Activated CD4-positive, alpha-beta T cell treated with anti-CD3 and anti-CD28 coated beads, Interleukin-2, amount 50 U/mL, for 1 hour (primary cell): ENCODE data around the gene ATG9A.
"Not testable (repeated sequence)": the region's sequence is repeated elsewhere in the genome, so short reads cannot be mapped to it uniquely, and the experiment has no call there.

Source experiments
- DNase-seq: peaks from one replicate; pipeline ENCODE4 v3.0.0-alpha.2; 2020

The ATG9A gene

DNA sequence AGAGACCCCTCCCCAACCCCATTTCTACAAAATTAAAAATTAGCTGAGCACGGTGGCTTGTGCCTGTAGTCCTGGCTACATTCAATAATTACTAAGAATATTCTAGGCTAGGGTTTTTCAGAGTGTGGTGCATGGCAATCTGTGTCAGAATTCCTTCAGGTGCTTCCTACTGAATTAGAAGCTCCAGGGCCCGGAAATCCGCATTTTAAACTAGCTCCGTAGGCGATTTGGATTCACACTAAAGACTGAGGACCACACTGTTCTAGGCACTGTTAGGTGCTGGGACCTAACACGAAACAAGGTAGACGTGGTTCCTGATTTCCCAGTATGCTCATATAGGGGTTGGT, 23.5 kb downstream of the ATG9A start:
- no peak for DNase-seq

DNA sequence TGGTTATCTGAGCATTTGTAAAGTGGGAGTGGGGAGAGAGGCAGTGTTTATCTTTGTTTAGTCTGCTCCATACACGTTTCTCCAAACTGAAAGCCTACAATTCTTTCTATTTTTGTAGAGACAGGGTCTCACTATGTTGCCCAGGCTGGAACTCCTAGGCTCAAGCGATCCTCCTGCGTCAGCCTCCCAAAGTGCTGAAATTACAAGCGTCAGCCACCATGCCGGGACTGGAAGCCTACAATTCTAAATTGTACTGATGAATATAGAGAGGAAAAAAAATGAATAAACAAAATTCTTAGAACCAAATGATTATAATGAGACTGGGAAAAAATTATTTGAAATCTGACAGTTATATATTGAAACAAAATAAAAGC, 24.3 kb downstream of the ATG9A start:
- no peak for DNase-seq

DNA sequence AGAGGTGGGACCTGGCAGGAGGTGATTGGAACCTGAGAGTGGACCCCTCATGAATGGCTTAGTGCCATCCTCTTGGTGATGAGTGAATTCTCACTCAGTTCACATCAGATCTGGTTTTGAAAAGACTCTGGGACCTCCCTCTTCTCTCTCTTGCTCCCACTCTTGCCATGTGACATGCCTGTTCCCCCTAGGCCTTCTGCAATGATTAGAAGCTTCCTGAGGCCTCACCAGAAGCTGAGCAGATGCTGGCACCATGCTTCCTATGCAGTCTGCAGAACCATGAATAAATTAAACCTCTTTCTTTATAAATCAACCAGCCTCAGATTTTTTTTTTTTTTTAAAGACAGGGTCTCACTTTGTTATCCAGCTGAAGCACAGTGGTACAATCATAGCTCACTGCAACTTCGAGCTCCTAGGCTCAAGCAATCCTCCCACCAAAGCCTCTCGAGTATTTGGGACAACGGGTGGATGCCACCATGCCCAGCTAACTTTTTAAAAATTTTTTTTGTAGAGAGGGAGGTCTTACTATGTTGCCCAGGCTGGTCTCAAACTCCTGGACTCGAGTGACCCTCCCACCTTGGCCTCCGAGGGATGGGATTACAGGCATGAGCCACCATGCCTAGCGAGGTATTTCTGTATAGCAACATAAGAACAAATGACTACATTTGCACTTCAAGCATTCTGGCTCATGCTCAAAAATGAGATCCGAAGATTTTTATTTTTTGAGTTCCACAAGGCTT, 24.8 kb downstream of the ATG9A start:
- DNase-seq: no peak

DNA sequence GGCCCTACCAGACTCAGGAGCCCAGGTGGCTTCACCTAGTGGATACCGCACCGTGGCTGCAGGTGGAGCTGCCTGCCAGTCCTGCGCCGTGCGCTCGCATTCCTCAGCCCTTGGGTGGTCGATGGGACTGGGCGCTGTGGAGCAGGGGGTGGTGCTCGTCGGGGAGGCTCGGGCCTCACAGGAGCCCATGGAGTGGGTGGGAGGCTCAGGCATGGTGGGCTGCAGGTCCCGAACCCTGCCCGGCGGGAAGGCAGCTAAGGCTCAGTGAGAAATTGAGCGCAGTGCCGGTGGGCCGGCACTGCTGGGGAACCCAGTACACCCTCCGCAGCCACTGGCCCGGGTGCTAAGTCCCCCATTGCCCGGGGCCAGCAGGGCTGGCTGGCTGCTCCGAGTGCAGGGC, 28.1 kb downstream of the ATG9A start:
- not testable (repeated sequence) for DNase-seq

DNA sequence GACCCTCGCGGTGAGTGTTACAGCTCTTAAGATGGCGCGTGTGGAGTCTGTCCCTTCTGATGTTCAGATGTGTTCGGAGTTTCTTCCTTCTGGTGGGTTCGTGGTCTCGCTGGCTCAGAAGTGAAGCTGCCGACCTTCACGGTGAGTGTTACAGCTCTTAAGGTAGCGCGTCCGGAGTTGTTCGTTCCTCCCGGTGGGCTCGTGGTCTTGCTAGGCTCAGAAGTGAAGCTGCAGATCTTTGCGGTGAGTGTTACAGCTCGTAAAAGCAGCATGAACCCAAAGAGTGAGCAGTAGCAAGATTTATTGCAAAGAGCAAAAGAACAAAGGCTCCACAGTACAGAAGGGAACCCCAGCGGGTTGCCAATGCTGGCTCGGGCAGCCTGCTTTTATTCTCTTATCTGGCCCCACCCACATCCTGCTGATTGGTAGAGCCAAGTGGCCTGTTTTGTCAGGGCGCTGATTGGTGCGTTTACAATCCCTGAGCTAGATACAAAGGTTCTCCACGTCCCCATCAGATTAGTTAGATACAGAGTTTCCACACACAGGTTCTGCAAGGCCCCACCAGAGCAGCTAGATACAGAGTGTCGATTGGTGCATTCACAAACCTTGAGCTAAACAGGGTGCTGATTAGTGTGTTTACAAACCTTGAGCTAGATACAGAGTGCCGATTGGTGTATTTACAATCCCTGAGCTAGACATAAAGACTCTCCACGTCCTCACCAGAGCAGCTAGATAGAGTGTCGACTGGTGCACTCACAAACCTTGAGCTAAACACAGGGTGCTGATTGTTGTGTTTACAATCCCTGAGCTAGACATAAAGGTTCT, 28.7 kb downstream of the ATG9A start:
- not testable (repeated sequence) for DNase-seq

DNA sequence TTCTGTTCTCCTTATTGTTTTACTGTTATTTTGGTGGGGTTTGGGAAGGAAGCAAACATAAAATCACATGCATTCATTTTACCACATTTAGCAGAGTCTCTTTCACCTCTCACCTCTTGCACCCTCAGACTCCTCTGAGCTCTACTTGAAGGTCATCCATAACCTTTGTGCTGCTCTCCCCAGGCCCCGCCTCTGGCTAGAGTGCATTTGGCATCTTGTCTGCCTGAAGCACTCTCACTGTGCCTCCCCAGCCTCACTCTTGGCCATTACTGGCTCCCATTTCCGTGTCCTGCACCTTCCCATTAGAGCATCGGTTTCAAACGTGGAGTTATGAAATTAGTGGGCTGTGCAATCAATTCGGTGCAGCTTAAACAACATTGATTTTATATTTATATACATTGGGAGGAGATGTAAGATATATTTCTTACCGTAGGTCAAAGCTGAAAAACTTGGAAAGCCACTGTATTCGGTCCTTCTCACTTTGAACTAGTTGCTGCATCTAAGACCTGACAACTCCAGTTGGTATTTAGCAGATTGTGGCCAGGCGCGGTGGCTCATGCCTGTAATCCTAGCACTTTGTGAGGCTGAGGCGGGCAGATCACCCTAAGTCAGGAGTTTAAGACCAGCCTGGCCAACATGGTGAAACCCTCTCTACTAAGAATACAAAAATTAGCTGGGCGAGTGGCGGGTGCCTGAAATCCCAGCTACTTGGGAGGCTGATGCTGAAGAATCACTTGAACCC, 29.8 kb downstream of the ATG9A start:
- no peak for DNase-seq

DNA sequence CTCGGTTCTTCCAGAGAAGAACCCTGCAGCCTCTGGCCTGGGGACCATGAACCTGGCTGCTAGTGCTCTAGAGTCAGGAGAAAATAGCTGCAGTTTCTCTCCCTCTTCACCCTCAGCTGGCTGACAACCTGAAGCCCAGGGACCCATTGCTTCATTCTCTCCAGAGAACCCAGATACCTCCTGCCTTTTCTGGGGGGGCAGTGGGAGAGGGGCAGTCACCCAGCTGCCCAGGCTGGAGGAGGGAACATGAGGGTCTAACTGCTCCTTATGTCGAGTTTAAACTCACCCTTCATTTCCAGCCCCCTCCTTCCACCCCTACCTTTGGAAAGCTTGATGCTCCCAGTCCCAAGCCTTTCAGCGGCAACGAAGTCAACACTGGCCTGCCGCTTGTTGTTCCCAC, 30.5 kb downstream of the ATG9A start:
- no peak for DNase-seq

DNA sequence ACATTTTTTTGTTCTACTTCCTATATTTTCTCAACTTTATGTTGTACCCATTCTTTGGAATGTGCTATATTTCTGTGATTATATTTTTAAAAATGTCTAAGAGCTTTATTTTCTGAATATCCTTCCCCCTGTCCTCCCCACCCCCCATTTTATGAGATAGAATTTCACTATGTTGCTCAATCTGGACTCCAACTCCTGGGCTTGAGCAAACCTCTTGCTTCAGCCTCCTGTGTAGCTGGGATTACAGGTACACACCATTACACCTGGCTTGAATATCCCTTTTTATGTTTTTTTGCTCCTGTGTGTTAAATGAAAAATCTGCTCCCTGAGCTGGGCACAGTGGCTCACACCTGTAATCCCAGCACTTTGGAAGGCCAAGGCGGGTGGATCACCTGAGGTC, 32.0 kb downstream of the ATG9A start:
- DNase-seq: no peak

DNA sequence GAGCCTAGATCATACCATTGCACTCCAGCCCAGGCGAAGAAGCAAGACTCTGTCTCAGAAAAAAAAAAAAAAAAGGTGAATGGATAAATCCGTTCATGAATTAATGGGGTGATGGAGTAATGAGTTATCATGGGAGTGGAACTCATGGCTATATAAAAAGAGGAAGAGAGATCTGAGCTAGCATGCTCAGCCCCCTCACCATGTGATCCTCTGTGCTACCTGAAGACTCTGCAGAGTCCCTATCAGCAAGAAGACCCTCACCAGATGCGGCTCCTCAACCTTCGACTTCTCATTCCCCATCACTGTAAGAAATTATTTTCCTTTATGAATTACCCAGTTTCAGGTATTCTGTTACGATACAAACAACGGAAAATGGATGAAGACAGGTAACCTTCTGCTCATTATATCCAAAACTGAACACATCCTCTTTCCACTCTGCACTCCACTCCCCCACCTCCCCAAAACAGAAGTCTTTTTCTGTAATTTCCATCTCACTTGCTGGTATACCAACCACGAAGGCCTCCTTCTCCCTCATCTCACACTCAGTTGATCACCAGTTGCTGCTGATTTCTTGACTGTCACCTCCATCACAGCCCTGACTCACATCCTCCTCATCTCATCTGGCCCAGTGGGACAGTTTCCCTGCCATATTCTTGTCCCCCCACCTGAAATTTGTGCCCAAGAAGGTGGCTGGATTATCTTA, 42.5 kb downstream of the ATG9A start:
- DNase-seq: no peak

DNA sequence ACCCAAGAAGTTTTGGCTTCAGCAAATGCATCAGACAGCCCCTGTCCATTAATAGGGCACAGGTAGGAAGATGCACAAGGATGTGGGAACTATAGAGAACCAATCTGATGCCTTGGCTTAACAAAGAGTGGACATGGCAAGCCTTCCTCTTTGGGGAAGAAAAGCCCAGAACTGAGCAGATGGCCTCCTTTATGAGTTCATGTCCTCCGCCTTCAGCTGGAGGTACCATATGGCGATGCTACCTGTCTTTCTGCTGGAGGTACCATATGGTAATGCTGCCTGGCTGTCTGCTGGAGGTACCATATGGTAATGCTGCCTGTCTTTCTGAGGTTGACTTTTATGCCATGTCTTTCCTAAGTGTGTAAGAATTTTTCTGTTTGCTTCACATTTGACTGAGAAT, 45.3 kb downstream of the ATG9A start:
- DNase-seq: no peak

DNA sequence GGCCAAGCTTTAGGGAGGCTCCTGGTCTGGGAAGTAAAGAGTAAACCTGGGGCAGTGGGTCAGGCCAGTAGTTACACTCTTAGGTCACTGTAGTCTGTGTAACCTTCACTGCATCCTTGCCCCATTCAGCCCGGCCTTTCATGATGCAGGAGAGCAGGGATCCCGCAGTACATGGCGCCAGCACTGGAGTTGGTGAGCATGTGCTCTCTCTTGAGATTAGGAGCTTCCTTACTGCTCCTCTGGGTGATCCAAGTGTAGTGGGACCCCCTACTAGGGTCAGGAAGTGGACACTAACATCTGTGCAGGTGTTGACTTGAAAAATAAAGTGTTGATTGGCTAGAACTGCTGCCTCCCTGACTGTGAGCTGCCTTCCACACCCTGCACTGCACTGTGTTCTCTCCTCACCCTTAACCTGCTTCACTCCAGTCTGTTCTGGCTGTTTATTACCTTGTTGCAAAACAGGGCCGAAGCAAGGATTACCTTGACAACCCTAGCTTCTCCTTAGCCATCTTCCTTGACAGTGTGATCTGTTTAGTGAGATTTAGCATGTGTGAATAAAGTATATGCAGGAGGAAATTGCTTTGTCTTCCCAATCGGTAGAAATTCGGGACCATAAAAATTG, 46.2 kb downstream of the ATG9A start:
- DNase-seq: no peak

DNA sequence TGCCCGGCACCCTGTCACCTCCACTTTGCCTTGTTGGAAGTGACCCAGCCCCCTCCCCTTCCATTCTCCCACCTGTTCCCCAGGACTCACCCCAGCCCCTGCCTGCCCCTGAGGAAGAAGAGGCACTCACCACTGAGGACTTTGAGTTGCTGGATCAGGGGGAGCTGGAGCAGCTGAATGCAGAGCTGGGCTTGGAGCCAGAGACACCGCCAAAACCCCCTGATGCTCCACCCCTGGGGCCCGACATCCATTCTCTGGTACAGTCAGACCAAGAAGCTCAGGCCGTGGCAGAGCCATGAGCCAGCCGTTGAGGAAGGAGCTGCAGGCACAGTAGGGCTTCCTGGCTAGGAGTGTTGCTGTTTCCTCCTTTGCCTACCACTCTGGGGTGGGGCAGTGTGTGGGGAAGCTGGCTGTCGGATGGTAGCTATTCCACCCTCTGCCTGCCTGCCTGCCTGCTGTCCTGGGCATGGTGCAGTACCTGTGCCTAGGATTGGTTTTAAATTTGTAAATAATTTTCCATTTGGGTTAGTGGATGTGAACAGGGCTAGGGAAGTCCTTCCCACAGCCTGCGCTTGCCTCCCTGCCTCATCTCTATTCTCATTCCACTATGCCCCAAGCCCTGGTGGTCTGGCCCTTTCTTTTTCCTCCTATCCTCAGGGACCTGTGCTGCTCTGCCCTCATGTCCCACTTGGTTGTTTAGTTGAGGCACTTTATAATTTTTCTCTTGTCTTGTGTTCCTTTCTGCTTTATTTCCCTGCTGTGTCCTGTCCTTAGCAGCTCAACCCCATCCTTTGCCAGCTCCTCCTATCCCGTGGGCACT, 46.9 kb downstream of the ATG9A start:
- DNase-seq: no peak

DNA sequence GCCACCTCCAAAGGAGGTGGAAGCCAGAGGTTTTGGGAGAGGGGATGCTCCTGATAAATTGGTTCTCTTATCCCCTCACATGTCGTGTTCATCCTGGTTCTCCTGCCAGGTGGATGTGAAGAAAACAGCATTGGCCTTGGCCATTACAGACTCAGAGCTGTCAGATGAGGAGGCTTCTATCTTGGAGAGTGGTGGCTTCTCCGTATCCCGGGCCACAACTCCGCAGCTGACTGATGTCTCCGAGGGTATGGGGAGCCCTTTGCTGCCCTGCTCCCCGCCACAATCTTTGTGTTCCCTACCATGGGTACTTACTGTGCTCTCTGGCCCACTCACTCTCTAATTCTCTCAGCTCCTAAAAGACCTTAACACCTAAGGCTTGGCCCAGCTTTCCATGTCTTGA, 47.9 kb downstream of the ATG9A start:
- DNase-seq: no peak

DNA sequence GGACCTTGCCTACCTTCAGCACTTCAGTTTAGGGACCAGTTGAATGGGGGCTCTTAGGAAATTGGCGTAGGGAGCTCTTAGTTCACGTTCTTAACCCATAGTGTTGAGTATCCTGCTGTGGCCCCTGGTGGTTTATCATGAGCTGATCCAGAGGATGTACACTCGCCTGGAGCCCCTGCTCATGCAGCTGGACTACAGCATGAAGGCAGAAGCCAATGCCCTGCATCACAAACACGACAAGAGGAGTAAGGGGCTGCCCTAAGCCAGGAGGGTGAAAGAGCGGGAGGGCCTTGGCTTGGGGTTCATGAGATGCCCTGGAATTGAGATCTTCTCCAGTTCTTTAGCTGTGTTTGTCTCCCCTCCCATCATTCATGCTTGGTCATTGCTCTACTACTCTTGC, 48.5 kb downstream of the ATG9A start:
- DNase-seq: no peak

DNA sequence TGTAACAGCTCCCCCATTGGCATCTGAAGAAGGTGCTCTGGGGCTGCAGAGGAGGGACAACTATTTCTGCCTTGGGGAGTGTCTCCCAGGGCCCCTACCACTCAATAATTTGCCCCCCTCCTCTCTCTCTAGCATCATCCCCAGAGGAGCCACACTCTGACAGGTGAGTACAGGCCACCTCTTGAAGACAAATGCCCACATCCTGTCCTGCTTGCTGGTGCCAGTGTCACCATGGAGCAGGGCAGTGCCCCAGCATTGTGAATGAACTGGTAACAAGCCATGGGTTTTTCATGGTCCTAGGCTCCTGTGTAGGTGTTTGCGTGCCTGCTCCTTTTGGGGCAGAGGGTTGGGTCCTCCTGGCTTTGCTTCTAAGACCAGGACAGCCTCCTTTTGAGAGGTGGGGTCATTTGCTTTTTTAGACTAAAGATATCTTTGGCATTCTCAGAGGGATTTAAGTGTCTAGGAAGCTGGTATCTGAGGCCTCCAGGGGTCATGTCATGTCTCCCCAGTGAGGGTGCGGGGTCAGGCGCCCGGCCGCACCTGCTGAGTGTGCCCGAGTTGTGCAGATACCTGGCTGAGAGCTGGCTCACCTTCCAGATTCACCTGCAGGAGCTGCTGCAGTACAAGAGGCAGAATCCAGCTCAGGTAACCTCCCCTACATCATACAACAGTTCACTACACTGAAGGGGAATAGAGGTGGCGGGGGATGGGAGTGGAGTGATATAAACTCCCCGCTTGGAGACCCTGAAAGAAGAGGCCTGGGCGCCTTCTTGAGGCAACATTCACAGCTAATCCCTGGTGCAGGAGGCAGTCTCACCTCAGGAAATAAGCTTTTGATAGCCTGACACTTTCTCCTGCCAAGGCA, 49.6 kb downstream of the ATG9A start:
- DNase-seq: no peak

DNA sequence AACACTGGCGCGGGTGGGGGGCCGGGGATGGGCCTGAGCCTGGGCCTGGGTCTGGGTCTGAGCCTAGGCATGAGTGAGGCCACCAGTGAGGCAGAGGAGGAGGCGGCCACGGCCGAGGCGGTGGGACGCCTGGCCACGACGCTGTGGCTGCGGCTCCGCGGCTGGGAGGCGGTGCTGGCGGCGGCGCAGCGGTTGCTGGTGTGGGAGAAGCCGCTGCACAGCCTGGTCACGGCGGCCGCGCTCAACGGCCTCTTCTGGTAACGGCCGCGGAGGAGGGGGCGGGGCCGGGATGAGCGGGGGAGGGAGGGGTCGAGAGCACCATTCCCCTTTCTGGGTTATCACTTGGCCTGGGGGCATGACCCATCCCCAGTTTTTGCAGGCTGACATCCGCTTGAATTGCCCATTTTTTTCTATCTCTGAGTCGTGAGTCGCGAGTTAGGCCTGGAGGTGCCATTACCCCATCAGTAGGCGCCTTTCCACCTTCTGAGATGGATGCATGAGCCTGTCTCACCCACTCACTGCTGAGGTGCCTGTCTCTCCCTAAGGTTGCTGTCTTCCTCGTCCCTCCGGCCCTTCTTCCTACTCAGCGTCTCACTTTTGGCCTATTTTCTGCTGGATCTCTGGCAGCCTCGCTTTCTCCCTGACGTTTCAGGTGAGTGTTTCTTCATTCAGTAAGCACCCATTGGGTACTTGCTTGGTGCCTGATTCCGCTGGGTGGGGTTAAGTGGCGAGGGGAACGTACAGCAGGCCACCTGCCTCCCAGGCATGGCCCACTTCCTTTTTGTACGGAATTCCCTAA, 50.9 kb downstream of the ATG9A start:
- peak; percentile 22 for DNase-seq

DNA sequence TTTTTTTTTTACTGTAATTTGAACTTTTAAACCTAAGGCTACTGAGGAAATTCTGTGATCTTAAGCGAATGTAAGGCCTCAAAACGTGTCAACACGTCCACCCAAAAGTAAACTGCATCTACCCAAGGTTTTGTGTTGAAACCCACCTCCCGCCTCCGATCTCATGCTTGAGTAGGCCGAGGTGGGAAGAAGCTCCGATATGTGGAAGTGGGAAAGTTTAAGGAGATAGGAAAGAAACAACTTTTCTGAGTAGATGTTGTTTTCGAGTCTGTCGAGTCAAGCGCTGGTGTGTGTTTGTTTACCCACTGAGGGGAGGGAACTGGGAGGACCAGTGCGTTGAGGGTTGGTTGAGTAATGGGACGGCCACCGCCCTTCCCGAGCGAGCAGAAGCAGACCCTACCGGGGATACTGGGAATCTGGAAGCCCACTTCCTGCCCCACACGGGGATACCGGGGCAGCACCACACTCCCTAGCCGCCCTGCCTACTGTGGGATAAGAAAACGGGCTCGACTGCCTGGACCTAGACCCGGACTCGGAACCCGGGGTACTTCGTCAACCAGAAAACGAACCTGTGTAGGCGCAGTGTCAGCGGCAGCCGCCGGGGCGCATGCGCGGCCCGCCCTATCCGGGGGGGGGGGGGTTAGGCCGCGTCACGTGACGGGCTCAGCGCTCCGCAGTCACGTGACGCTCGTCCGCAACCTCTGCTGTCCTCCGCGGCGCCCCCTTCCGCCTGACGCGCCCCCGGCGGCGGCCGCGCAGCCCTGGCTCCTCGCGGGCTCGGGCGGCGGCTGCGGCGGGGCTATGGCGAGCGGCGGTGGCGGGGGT, 51.7 kb downstream of the ATG9A start, which contains the start of gene RETREG2:
RETREG2 (plus strand) TSS at position 724 of the 825 bp plus-strand sequence; CDS start at position 802, 78 bp downstream.
- DNase-seq: peak; percentile 72

DNA sequence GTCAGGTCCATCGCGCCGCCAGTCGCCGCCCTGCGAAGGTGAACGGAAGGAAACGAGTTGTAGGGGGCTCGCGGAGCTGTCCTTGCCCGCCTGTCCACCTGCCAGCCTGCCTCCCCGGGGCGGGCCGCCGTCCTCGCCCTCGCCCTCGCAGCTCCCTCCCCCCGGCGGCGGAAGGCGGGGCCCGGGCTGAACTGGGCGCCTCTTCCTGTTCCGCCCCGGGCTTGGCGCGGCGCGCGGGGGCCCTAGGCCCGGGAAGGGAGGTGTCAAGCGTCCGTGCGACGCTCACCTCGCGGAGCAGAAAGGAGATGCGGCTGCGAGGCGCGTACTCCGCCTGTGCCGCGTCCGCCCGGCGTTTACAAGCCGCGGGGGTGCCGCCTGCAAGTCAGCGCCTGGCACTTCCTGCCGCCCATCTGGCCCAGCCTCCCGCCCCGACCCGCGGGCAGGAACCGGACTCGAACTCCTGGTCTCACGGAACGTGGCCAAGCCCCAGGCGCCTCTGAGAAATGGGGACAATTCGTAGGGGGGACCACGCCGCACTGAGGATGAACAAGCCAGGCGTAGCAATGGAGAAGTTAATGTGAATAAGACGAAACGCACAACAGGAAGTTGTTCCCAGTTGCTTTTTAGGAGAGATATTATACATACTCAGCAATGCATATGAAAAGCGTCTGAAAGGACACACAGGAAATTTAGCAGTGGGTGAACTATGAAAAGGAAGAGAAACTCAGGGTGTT, 52.5 kb downstream of the ATG9A start, which contains the start of gene CNPPD1:
CNPPD1 (minus strand) TSS at position 108 of the 734 bp plus-strand sequence; CDS start at position 11, 97 bp downstream.
- peak; percentile 83 for DNase-seq
